Astrocyte (in vitro differentiated cells and primary cell): ENCODE measurements around the gene LRMDA. TPM values are rescaled to one million over a fixed set of nuclear protein-coding genes. Genes with fewer than 3 reads are reported as not detected.

ENCODE experiments used
- DNase-seq: peaks from one replicate; pipeline ENCODE4 v3.0.0-alpha.2; 2010; ENCODE audit warnings: low read depth
- FAIRE-seq: peaks from 2 replicates; lab custom pipeline; 2011; peaks lifted over from hg19 to GRCh38; lab: Jason Lieb, UNC
- H2AFZ ChIP-seq: 2 replicates; pipeline ENCODE4 v1.6.0; 2012; ENCODE audit warnings: low read depth, low read length, inconsistent platforms
- H3K27ac ChIP-seq: 2 replicates; pipeline ENCODE4 v1.5.1; 2011; ENCODE audit warnings: low read depth, low read length, inconsistent platforms
- H3K27me3 ChIP-seq: 2 replicates; pipeline ENCODE4 v1.6.0; 2011; ENCODE audit warnings: low read length, inconsistent platforms; ENCODE audit not compliant: insufficient read depth
- H3K36me3 ChIP-seq: 2 replicates; pipeline ENCODE4 v1.5.1; 2011; ENCODE audit warnings: low read length, inconsistent platforms; ENCODE audit not compliant: insufficient read depth
- H3K4me1 ChIP-seq: 2 replicates; pipeline ENCODE4 v1.5.1; 2011; ENCODE audit warnings: low read length, inconsistent platforms; ENCODE audit not compliant: insufficient read depth
- H3K4me2 ChIP-seq: 2 replicates; pipeline ENCODE4 v1.6.0; 2012; ENCODE audit warnings: low read length, inconsistent platforms
- H3K4me3 ChIP-seq: 2 replicates; pipeline ENCODE4 v1.5.1; 2011; ENCODE audit warnings: low read depth, mild to moderate bottlenecking, low read length, inconsistent platforms; ENCODE audit not compliant: insufficient read depth
- H3K79me2 ChIP-seq: 2 replicates; pipeline ENCODE4 v1.6.0; 2012; ENCODE audit warnings: mild to moderate bottlenecking, low read length, inconsistent platforms; ENCODE audit not compliant: insufficient read depth
- H3K9ac ChIP-seq: 2 replicates; pipeline ENCODE4 v1.6.0; 2012; ENCODE audit warnings: mild to moderate bottlenecking, low read length, inconsistent platforms
- H3K9me3 ChIP-seq: 2 replicates; pipeline ENCODE4 v1.5.1; 2012; ENCODE audit warnings: low read depth, mild to moderate bottlenecking, low read length, inconsistent platforms; ENCODE audit not compliant: insufficient read depth
- H4K20me1 ChIP-seq: 2 replicates; pipeline ENCODE4 v1.6.0; 2012; ENCODE audit warnings: low read length, inconsistent platforms; ENCODE audit not compliant: insufficient read depth
- H3K27ac Mint-ChIP-seq: one replicate; pipeline ENCODE4 v1.8.0; 2021; ENCODE audit warnings: mild to moderate bottlenecking, mixed read lengths; ENCODE audit not compliant: unreplicated experiment
- H3K27me3 Mint-ChIP-seq: one replicate; pipeline ENCODE4 v1.8.0; 2021; ENCODE audit warnings: low read depth, mixed read lengths; ENCODE audit not compliant: unreplicated experiment
- H3K36me3 Mint-ChIP-seq: one replicate; pipeline ENCODE4 v1.8.0; 2021; ENCODE audit warnings: low read depth, mixed read lengths; ENCODE audit not compliant: unreplicated experiment
- H3K4me1 Mint-ChIP-seq: one replicate; pipeline ENCODE4 v1.8.0; 2021; ENCODE audit warnings: low read depth, mixed read lengths; ENCODE audit not compliant: unreplicated experiment
- H3K4me3 Mint-ChIP-seq: one replicate; pipeline ENCODE4 v1.8.0; 2021; ENCODE audit warnings: mild to moderate bottlenecking, moderate library complexity, mixed read lengths; ENCODE audit not compliant: unreplicated experiment
- H3K9me3 Mint-ChIP-seq: one replicate; pipeline ENCODE4 v1.8.0; 2021; ENCODE audit warnings: mild to moderate bottlenecking, mixed read lengths; ENCODE audit not compliant: unreplicated experiment
- EZH2 ChIP-seq: IDR thresholded peaks from 2 replicates; pipeline ENCODE4 v1.6.1; 2012; ENCODE audit warnings: mild to moderate bottlenecking, low read length, inconsistent platforms; ENCODE audit not compliant: insufficient read depth
- total RNA-seq: library from RNA; stranded (reverse); gene quantifications from 2 replicates; pipeline ENCODE4 v1.2.1, GENCODE V29; 2021
- TF ChIP-seq, protein P1 (sequence below): IDR thresholded peaks from 2 replicates; pipeline ENCODE4 v1.5.1; 2011; ENCODE audit warnings: low read depth, mild to moderate bottlenecking, inconsistent platforms, low read length, moderate library complexity; ENCODE audit not compliant: insufficient read depth

LRMDA gene
- total RNA-seq, 1 donor from 2014 or later, result 2.7 TPM

DNA sequence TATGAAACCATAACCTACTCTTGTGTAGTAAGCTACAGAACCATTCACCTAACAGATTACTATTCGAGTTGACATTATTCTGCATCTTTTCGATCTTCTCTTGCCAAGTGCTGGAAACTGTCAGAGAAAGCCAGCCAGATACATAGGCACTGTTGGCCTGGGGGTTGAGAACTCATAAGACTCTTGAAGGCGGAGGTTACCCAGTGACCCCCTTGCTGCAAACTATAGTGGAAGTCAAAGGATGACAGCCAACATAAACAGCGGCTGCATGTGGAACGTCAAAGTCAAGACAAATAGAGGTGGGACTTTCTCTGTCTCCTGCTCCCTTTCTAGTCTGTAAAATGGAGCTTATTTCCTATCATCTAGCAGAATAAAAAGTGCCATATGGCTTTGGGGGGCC is 394.2 kb downstream of the LRMDA start:
- no peak for TF ChIP-seq EZH2
- TF ChIP-seq, protein P1, sequence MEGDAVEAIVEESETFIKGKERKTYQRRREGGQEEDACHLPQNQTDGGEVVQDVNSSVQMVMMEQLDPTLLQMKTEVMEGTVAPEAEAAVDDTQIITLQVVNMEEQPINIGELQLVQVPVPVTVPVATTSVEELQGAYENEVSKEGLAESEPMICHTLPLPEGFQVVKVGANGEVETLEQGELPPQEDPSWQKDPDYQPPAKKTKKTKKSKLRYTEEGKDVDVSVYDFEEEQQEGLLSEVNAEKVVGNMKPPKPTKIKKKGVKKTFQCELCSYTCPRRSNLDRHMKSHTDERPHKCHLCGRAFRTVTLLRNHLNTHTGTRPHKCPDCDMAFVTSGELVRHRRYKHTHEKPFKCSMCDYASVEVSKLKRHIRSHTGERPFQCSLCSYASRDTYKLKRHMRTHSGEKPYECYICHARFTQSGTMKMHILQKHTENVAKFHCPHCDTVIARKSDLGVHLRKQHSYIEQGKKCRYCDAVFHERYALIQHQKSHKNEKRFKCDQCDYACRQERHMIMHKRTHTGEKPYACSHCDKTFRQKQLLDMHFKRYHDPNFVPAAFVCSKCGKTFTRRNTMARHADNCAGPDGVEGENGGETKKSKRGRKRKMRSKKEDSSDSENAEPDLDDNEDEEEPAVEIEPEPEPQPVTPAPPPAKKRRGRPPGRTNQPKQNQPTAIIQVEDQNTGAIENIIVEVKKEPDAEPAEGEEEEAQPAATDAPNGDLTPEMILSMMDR, result no peak
- Histone ChIP-seq H3K36me3 (no peaks in the 10 kb centered on the region), H2AFZ (no peak overlapping the region), H3K9ac (no peak overlapping the region), H4K20me1 (no peaks in the 10 kb centered on the region), H3K79me2 (no peaks in the 10 kb centered on the region), H3K9me3 (no peaks in the 10 kb centered on the region), H3K27ac (no peak overlapping the region), H3K27me3 (peaks cover 2% of the 10 kb centered on the region), H3K4me1 (no peaks in the 10 kb centered on the region), H3K4me3 (no peak overlapping the region), H3K4me2 (no peak overlapping the region)
- Mint-ChIP-seq H3K4me1 (no peaks in the 10 kb centered on the region), H3K9me3 (peaks cover 4% of the 10 kb centered on the region), H3K4me3 (no peak overlapping the region), H3K27ac (no peak overlapping the region), H3K27me3 (peaks cover 11% of the 10 kb centered on the region), H3K36me3 (no peaks in the 10 kb centered on the region)
- no peak for FAIRE-seq
- no peak for DNase-seq

DNA sequence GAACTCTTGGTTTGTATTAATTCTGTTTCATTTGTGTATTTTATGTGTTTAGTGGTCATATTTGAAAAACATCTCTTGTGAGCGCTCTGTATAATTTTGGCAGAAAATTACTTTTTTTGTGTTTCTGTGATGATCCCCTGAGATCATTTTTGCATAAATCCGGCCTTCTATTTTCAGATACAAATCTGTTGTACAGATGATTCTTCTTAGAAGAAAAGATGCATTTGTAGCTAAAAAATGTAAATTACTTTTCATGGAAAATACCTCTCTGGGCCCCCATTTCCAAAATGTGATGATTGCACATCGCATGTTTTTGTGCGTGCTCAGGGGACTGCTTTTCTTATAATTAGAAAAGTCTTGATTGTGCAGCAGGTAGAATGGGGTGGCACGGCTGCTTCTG is 395.4 kb downstream of the LRMDA start:
- no peak overlapping the region for H3K4me3 Mint-ChIP-seq
- Histone ChIP-seq H4K20me1 (no peaks in the 10 kb centered on the region), H3K9ac (no peak overlapping the region), H3K27me3 (peaks cover 2% of the 10 kb centered on the region), H2AFZ (no peak overlapping the region), H3K79me2 (no peaks in the 10 kb centered on the region), H3K4me3 (no peak overlapping the region), H3K9me3 (no peaks in the 10 kb centered on the region), H3K36me3 (no peaks in the 10 kb centered on the region), H3K27ac (no peak overlapping the region), H3K4me2 (no peak overlapping the region), H3K4me1 (no peaks in the 10 kb centered on the region)
- H3K27ac Mint-ChIP-seq, result no peak overlapping the region
- no peak for FAIRE-seq
- no peaks in the 10 kb centered on the region for H3K36me3 Mint-ChIP-seq
- TF ChIP-seq EZH2, result no peak
- TF ChIP-seq, protein P1, result no peak
- no peaks in the 10 kb centered on the region for H3K4me1 Mint-ChIP-seq
- peaks cover 11% of the 10 kb centered on the region for H3K27me3 Mint-ChIP-seq
- H3K9me3 Mint-ChIP-seq, result peaks cover 2% of the 10 kb centered on the region
- no peak for DNase-seq

DNA sequence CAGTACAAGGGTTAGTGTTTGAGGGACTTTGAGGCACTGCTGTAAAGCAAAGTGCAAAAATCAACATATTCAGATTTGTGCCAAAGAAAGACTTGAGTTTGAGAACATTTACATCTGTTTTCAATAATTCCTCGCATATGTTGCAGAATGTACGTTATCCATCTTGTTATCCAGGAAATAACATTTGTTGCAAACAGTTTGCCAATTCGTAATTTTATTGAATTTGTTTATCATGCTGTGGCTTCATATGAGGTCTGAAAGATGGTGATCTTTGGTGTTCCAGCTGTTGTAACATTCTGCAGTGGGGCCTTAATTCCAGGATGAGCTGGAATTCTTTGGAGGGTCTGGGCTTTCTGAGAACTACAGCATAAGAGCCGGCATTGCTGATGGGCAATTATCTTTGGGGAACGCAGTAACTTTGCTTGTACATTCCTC is 396.2 kb downstream of the LRMDA start:
- Histone ChIP-seq H2AFZ (no peak overlapping the region), H3K27ac (no peak overlapping the region), H3K4me1 (no peaks in the 10 kb centered on the region), H3K27me3 (peaks cover 2% of the 10 kb centered on the region), H3K9ac (no peak overlapping the region), H3K9me3 (no peaks in the 10 kb centered on the region), H3K4me3 (no peak overlapping the region), H3K36me3 (no peaks in the 10 kb centered on the region), H4K20me1 (no peaks in the 10 kb centered on the region), H3K79me2 (no peaks in the 10 kb centered on the region), H3K4me2 (no peak overlapping the region)
- TF ChIP-seq, protein P1, result no peak
- no peak for TF ChIP-seq EZH2
- H3K36me3 Mint-ChIP-seq, result no peaks in the 10 kb centered on the region
- H3K27me3 Mint-ChIP-seq, result peaks cover 11% of the 10 kb centered on the region
- FAIRE-seq (no peak), DNase-seq (no peak)
- H3K4me1 Mint-ChIP-seq, result no peaks in the 10 kb centered on the region
- peaks cover 8% of the 10 kb centered on the region for H3K9me3 Mint-ChIP-seq
- no peak overlapping the region for H3K27ac Mint-ChIP-seq
- H3K4me3 Mint-ChIP-seq, result no peak overlapping the region
